Fibroblast of lung (primary cell): ENCODE results near the gene INO80C. TPM values are rescaled to one million over a fixed set of nuclear protein-coding genes. Genes with fewer than 3 reads are reported as not detected.

Source experiments
- DNase-seq, 2 donors: peaks; one replicate each; pipeline versions ENCODE4 v3.0.0 to v3.0.0-alpha.2; 2010; ENCODE audit warnings: low read depth in 2 of 2
- H2AFZ ChIP-seq: 2 replicates; pipeline ENCODE4 v1.5.1; 2012; ENCODE audit warnings: low read length, control low read depth, inconsistent platforms
- H3K27ac ChIP-seq: 2 replicates; pipeline ENCODE4 v1.5.1; 2011; ENCODE audit warnings: low read length, control low read depth; ENCODE audit not compliant: insufficient read depth
- H3K27me3 ChIP-seq: 2 replicates; pipeline ENCODE4 v1.5.1; 2011; ENCODE audit warnings: mild to moderate bottlenecking, low read length; ENCODE audit not compliant: control insufficient read depth, insufficient read depth
- H3K36me3 ChIP-seq: 2 replicates; pipeline ENCODE4 v1.5.1; 2011; ENCODE audit warnings: low read length; ENCODE audit not compliant: control insufficient read depth, insufficient read depth
- H3K4me1 ChIP-seq: 2 replicates; pipeline ENCODE4 v1.5.1; 2011; ENCODE audit warnings: low read length; ENCODE audit not compliant: control insufficient read depth, insufficient read depth; ENCODE audit errors: extremely low read depth
- H3K4me2 ChIP-seq: 2 replicates; pipeline ENCODE4 v1.5.1; 2011; ENCODE audit warnings: low read length, control low read depth; ENCODE audit not compliant: insufficient read depth; ENCODE audit errors: extremely low read depth
- H3K4me3 ChIP-seq, 4 experiments: fragments of 200-600 bp in 1 of 4; sonication (generic) in 1 of 4; replicated peaks in 1 of 4; 2 replicates each; pipeline ENCODE4 v1.5.1; 2011 to 2016; ENCODE audit warnings: low read length in 4 of 4, low read depth in 3 of 4, mild to moderate bottlenecking in 3 of 4, control low read depth in 2 of 4, inconsistent platforms in 1 of 4, mixed read lengths in 1 of 4; ENCODE audit not compliant: insufficient read depth in 1 of 4; ENCODE audit errors: control extremely low read depth in 1 of 4
- H3K79me2 ChIP-seq: 2 replicates; pipeline ENCODE4 v1.5.1; 2012; ENCODE audit warnings: mild to moderate bottlenecking, low read length, inconsistent platforms; ENCODE audit not compliant: control insufficient read depth, insufficient read depth
- H3K9ac ChIP-seq: 2 replicates; pipeline ENCODE4 v1.5.1; 2011; ENCODE audit warnings: mild to moderate bottlenecking, low read length, control low read depth; ENCODE audit not compliant: insufficient read depth
- H3K9me3 ChIP-seq: 2 replicates; pipeline ENCODE4 v1.5.1; 2012; ENCODE audit warnings: low read depth, low read length; ENCODE audit not compliant: control insufficient read depth, insufficient read depth
- H4K20me1 ChIP-seq: 2 replicates; pipeline ENCODE4 v1.5.1; 2011; ENCODE audit warnings: low read length; ENCODE audit not compliant: control insufficient read depth, insufficient read depth; ENCODE audit errors: extremely low read depth
- CTCF ChIP-seq, 2 donors: IDR thresholded peaks in 1 of 2; conservative IDR thresholded peaks in 1 of 2; 1 replicate in 1 of 2; 2 replicates in 1 of 2; pipeline ENCODE4 v1.5.1; 2011 to 2012; ENCODE audit warnings: low read length in 2 of 2, control low read depth in 1 of 2, inconsistent platforms in 1 of 2, low read depth in 1 of 2, mild to moderate bottlenecking in 1 of 2
- EZH2 ChIP-seq: IDR thresholded peaks from 2 replicates; pipeline ENCODE4 v1.5.1; 2012; ENCODE audit warnings: low read length, control low read depth, mild to moderate bottlenecking; ENCODE audit errors: missing control alignments
- polyA plus RNA-seq, 2 donors: library from polyadenylated mRNA; depleted of rRNA in 1 of 2; stranded (reverse) in 1 of 2; unstranded in 1 of 2; fragments of >200 nt; gene quantifications; 2 replicates each; pipeline ENCODE4 v1.2.1, GENCODE V29; 2011 to 2012; ENCODE audit warnings: missing spikeins in 1 of 2
- total RNA-seq: library from RNA; depleted of rRNA; stranded (reverse); fragments of >200 nt; gene quantifications from 2 replicates; pipeline ENCODE4 v1.2.1, GENCODE V29; 2014

INO80C gene
- total and polyA plus RNA-seq, 2 donors (not counting 1 experiment from before 2014, with no cell fraction given) = 3.1 to 9.4 TPM

- TF ChIP-seq CTCF (conservative IDR thresholded peaks at IDR 0.05 in 1 of 2, IDR thresholded peaks at IDR 0.05 in 1 of 2; ENCODE audit: low read depth in 1 of 2, low read length in 2 of 2) (no peak), EZH2 (no peak)
- H3K4me2 ChIP-seq = no peak overlapping the region
- H4K20me1 ChIP-seq = no peaks in the 10 kb centered on the region
- H3K27me3 ChIP-seq = no peaks in the 10 kb centered on the region
- no peaks in the 10 kb centered on the region for H3K4me1 ChIP-seq
- H3K9ac ChIP-seq = no peak overlapping the region
- DNase-seq = no peak
- H2AFZ ChIP-seq = no peak overlapping the region
- no peaks in the 10 kb centered on the region for H3K36me3 ChIP-seq
- no peaks in the 10 kb centered on the region for H3K9me3 ChIP-seq
- H3K27ac ChIP-seq = no peak overlapping the region
- H3K4me3 ChIP-seq = no peak overlapping the region
- no peaks in the 10 kb centered on the region for H3K79me2 ChIP-seq
These were observed 20.0 kb upstream of the INO80C start for GRCh38 chr18:35517715-35518114.

GRCh38 chr18:35516789-35517188 is 19.0 kb upstream of the INO80C start:
- TF ChIP-seq EZH2 (no peak), CTCF (conservative IDR thresholded peaks at IDR 0.05 in 1 of 2, IDR thresholded peaks at IDR 0.05 in 1 of 2; ENCODE audit: low read depth in 1 of 2, low read length in 2 of 2) (no peak)
- Histone ChIP-seq H3K27me3 (no peaks in the 10 kb centered on the region), H3K79me2 (no peaks in the 10 kb centered on the region), H3K4me3 (no peak overlapping the region), H3K4me1 (no peaks in the 10 kb centered on the region), H4K20me1 (no peaks in the 10 kb centered on the region), H2AFZ (no peak overlapping the region), H3K9me3 (no peaks in the 10 kb centered on the region), H3K36me3 (no peaks in the 10 kb centered on the region), H3K4me2 (no peak overlapping the region), H3K27ac (no peak overlapping the region), H3K9ac (no peak overlapping the region)
- DNase-seq = no peak

GRCh38 chr18:35516351-35516750 is 18.6 kb upstream of the INO80C start:
- Histone ChIP-seq H3K9ac (no peak overlapping the region), H3K27me3 (no peaks in the 10 kb centered on the region), H3K36me3 (no peaks in the 10 kb centered on the region), H3K4me3 (no peak overlapping the region), H3K79me2 (no peaks in the 10 kb centered on the region), H3K9me3 (no peaks in the 10 kb centered on the region), H3K27ac (no peak overlapping the region), H2AFZ (no peak overlapping the region), H3K4me2 (no peak overlapping the region), H4K20me1 (no peaks in the 10 kb centered on the region), H3K4me1 (no peaks in the 10 kb centered on the region)
- TF ChIP-seq CTCF (conservative IDR thresholded peaks at IDR 0.05 in 1 of 2, IDR thresholded peaks at IDR 0.05 in 1 of 2; ENCODE audit: low read depth in 1 of 2, low read length in 2 of 2) (no peak), EZH2 (no peak)
- DNase-seq = no peak
